Measurements from ENCODE around the gene KCTD1. TPM values are rescaled to one million over a fixed set of nuclear protein-coding genes. Genes with fewer than 3 reads are reported as not detected.

KCTD1 gene
- total and polyA plus RNA-seq, 4 donors, result 5.1 to 13.2 (median 9.3) TPM

GRCh38 chr18:26414901-26415440 is 133.4 kb downstream of the KCTD1 start:
- intact Hi-C loops (cut with DNase I), result no loop called here
- ATAC-seq (ENCODE audit: low FRiP score) (no peak), DNase-seq (no peak)
- H3K36me3 ChIP-seq (ENCODE audit: control insufficient read depth in 1 of 2, insufficient read depth in 2 of 2, low read length in 1 of 2), result no peaks in the 10 kb centered on the region
- no peaks in the 10 kb centered on the region for H3K4me1 ChIP-seq (ENCODE audit: control insufficient read depth in 1 of 2, insufficient read depth in 2 of 2, low read length in 2 of 2)
- no peak overlapping the region for H3K4me3 ChIP-seq (ENCODE audit: low read length in 2 of 2)
- 43 to 50% methylated on average over 4 of the region's 4 CpGs for WGBS, 2 donors
- no peaks in the 10 kb centered on the region for H3K27me3 ChIP-seq (ENCODE audit: control insufficient read depth in 1 of 2, insufficient read depth in 2 of 2, low read length in 1 of 2)
- no peak overlapping the region for H3K27ac ChIP-seq (ENCODE audit: low read depth in 1 of 2, low read length in 2 of 2)
- no peaks in the 10 kb centered on the region for H3K9me3 ChIP-seq (ENCODE audit: control insufficient read depth, low read length)

DNA sequence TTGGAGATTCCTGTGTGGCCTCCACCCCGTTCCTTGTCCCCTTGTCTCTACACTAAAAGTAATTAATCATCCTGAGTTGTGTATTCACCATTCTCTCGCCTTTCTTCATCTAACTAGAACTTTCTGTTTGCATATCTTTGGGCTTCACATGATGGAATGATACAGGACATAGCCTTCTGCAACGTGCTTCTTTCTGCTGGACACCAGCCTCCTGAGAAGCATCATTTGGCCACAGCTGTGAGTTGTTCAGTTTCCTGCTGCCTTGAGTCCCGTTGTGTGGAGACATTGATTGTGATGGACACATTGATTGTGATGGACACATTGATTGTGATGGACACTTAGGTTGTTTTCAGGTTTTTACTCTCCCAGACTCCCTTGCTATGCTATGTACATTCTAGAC is 139.3 kb downstream of the KCTD1 start:
- Histone ChIP-seq H3K27ac (ENCODE audit: low read depth in 1 of 2, low read length in 2 of 2) (no peak overlapping the region), H3K27me3 (ENCODE audit: control insufficient read depth in 1 of 2, insufficient read depth in 2 of 2, low read length in 1 of 2) (no peaks in the 10 kb centered on the region), H3K36me3 (ENCODE audit: control insufficient read depth in 1 of 2, insufficient read depth in 2 of 2, low read length in 1 of 2) (no peaks in the 10 kb centered on the region), H3K4me1 (ENCODE audit: control insufficient read depth in 1 of 2, insufficient read depth in 2 of 2, low read length in 2 of 2) (no peaks in the 10 kb centered on the region), H3K9me3 (ENCODE audit: control insufficient read depth, low read length) (no peaks in the 10 kb centered on the region), H3K4me3 (ENCODE audit: low read length in 2 of 2) (no peak overlapping the region)
- 73 to 76% methylated on average over 4 of the region's 4 CpGs for WGBS, 2 donors
- DNase-seq, result no peak
- no peak for ATAC-seq (ENCODE audit: low FRiP score)
- intact Hi-C loops (cut with DNase I), result no loop called here

DNA sequence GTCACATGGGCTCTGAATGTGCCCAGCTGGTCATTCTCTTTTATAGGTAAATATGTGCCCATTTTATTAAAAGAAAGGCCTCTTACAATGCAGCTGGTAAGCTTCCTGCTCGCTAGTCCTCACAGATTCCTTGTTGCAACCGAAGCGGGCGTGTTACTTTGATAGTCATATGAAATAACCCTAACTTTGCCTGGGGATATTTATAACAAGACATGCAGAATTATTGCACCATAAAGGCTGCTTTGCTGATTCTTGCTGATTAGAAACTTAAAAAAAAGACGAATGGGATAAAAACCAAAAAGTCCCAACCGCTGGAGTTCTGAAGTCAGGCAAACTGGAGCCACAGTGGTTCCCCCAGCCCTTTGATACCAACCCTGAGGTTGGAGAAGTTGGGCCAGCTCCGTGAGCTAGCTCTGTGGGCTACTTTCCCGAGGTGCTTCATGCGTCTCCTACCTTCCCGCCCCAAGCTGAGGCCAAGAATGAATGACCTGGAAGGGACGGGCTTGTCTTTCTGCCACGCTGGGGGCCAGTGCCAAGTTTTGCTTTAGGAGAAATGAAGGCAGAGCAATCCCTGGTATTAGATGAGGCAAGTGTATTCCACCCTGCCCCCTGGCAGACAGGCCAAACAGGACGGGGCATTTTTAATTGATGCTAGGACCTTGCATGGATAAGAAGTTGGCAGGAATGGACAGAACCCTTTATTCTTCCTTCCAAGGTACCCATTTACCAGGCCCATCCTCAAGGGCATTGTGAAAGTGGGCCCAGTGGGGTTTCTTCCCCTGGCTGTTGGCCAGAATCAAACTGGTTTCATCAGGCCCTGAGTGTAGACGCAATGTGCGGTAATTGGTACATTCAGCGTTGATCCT is 140.4 kb downstream of the KCTD1 start:
- DNase-seq (no peak), ATAC-seq (ENCODE audit: low FRiP score) (no peak)
- Histone ChIP-seq H3K27me3 (ENCODE audit: control insufficient read depth in 1 of 2, insufficient read depth in 2 of 2, low read length in 1 of 2) (no peaks in the 10 kb centered on the region), H3K4me1 (ENCODE audit: control insufficient read depth in 1 of 2, insufficient read depth in 2 of 2, low read length in 2 of 2) (no peaks in the 10 kb centered on the region), H3K36me3 (ENCODE audit: control insufficient read depth in 1 of 2, insufficient read depth in 2 of 2, low read length in 1 of 2) (no peaks in the 10 kb centered on the region), H3K27ac (ENCODE audit: low read depth in 1 of 2, low read length in 2 of 2) (no peak overlapping the region), H3K9me3 (ENCODE audit: control insufficient read depth, low read length) (no peaks in the 10 kb centered on the region), H3K4me3 (ENCODE audit: low read length in 2 of 2) (no peak overlapping the region)
- 88 to 89% methylated on average over 16 of the region's 16 CpGs for WGBS, 2 donors
- intact Hi-C loops (cut with DNase I), result no loop called here

- Histone ChIP-seq H3K36me3 (ENCODE audit: control insufficient read depth in 1 of 2, insufficient read depth in 2 of 2, low read length in 1 of 2) (no peaks in the 10 kb centered on the region), H3K4me3 (ENCODE audit: low read length in 2 of 2) (no peak overlapping the region), H3K27me3 (ENCODE audit: control insufficient read depth in 1 of 2, insufficient read depth in 2 of 2, low read length in 1 of 2) (no peaks in the 10 kb centered on the region), H3K4me1 (ENCODE audit: control insufficient read depth in 1 of 2, insufficient read depth in 2 of 2, low read length in 2 of 2) (no peaks in the 10 kb centered on the region), H3K9me3 (ENCODE audit: control insufficient read depth, low read length) (no peaks in the 10 kb centered on the region), H3K27ac (ENCODE audit: low read depth in 1 of 2, low read length in 2 of 2) (no peak overlapping the region)
- intact Hi-C loops (cut with DNase I), result no loop called here
- ATAC-seq (ENCODE audit: low FRiP score), result no peak
- 85 to 86% methylated on average over 15 of the region's 15 CpGs for WGBS, 2 donors
- no peak for DNase-seq
Measured at GRCh38 chr18:26406854-26407517, 141.4 kb downstream of the KCTD1 start.

- no peak overlapping the region for H3K4me3 ChIP-seq (ENCODE audit: low read length in 2 of 2)
- no peaks in the 10 kb centered on the region for H3K36me3 ChIP-seq (ENCODE audit: control insufficient read depth in 1 of 2, insufficient read depth in 2 of 2, low read length in 1 of 2)
- H3K9me3 ChIP-seq (ENCODE audit: control insufficient read depth, low read length), result no peaks in the 10 kb centered on the region
- ATAC-seq (ENCODE audit: low FRiP score) (no peak), DNase-seq (no peak)
- no peaks in the 10 kb centered on the region for H3K27me3 ChIP-seq (ENCODE audit: control insufficient read depth in 1 of 2, insufficient read depth in 2 of 2, low read length in 1 of 2)
- H3K27ac ChIP-seq (ENCODE audit: low read depth in 1 of 2, low read length in 2 of 2), result no peak overlapping the region
- no peaks in the 10 kb centered on the region for H3K4me1 ChIP-seq (ENCODE audit: control insufficient read depth in 1 of 2, insufficient read depth in 2 of 2, low read length in 2 of 2)
- intact Hi-C loops (cut with DNase I), result no loop called here
- 86 to 88% methylated on average over 12 of the region's 12 CpGs for WGBS, 2 donors
Measured at GRCh38 chr18:26406324-26406723, 142.0 kb downstream of the KCTD1 start.

GRCh38 chr18:26405190-26405801 is 143.1 kb downstream of the KCTD1 start:
- H3K4me3 ChIP-seq (ENCODE audit: low read length in 2 of 2), result no peak overlapping the region
- no peak for DNase-seq
- no peaks in the 10 kb centered on the region for H3K4me1 ChIP-seq (ENCODE audit: control insufficient read depth in 1 of 2, insufficient read depth in 2 of 2, low read length in 2 of 2)
- no peaks in the 10 kb centered on the region for H3K9me3 ChIP-seq (ENCODE audit: control insufficient read depth, low read length)
- 61 to 66% methylated on average over 5 of the region's 5 CpGs for WGBS, 2 donors
- peak; percentile 58 for ATAC-seq (ENCODE audit: low FRiP score)
- no peak overlapping the region for H3K27ac ChIP-seq (ENCODE audit: low read depth in 1 of 2, low read length in 2 of 2)
- intact Hi-C loops (cut with DNase I), result no loop called here
- no peaks in the 10 kb centered on the region for H3K36me3 ChIP-seq (ENCODE audit: control insufficient read depth in 1 of 2, insufficient read depth in 2 of 2, low read length in 1 of 2)
- no peaks in the 10 kb centered on the region for H3K27me3 ChIP-seq (ENCODE audit: control insufficient read depth in 1 of 2, insufficient read depth in 2 of 2, low read length in 1 of 2)

Small RNAs within 50 kb of the gene (microRNA-seq; reads per million reads assigned to microRNA genes)
- 0 reads per million in 2 donors for gene MIR8057
